HG02642 (cell line): Measurements from ENCODE around the gene MUSK.
"Not testable (repeated sequence)": the region's sequence is repeated elsewhere in the genome, so short reads cannot be mapped to it uniquely, and the experiment has no call there.

Source experiments
- ATAC-seq: cut with Tn5 transposase; IDR thresholded peaks from one replicate; pipeline ENCODE4 v1.9.1; 2021; ENCODE audit warnings: mild to moderate bottlenecking; ENCODE audit not compliant: unreplicated experiment, poor library complexity

The MUSK gene

GRCh38 chr9:110802416-110803035 is 133.9 kb downstream of the MUSK start:
- no peak for ATAC-seq

- ATAC-seq: peak; percentile 72
These were observed 139.5 kb downstream of the MUSK start for GRCh38 chr9:110807956-110808598.

GRCh38 chr9:110808599-110808980 is 140.0 kb downstream of the MUSK start:
- ATAC-seq: peak; percentile 94

- ATAC-seq: peak; percentile 39
These were observed 140.5 kb downstream of the MUSK start for GRCh38 chr9:110809038-110809595.

- ATAC-seq: no peak
These were observed 141.8 kb downstream of the MUSK start for GRCh38 chr9:110810262-110810976.

GRCh38 chr9:110812886-110813285 is 144.3 kb downstream of the MUSK start:
- ATAC-seq: no peak

- no peak for ATAC-seq
These were observed 145.6 kb downstream of the MUSK start for GRCh38 chr9:110814159-110814558.

GRCh38 chr9:110815361-110815760 is 146.8 kb downstream of the MUSK start:
- ATAC-seq: no peak

GRCh38 chr9:110820381-110820780 is 151.8 kb downstream of the MUSK start:
- no peak for ATAC-seq

GRCh38 chr9:110821064-110821463 is 152.5 kb downstream of the MUSK start:
- ATAC-seq: peak; percentile 96

- ATAC-seq: not testable (repeated sequence)
These were observed 156.5 kb downstream of the MUSK start for GRCh38 chr9:110825129-110825528.

GRCh38 chr9:110825950-110826349 is 157.4 kb downstream of the MUSK start:
- no peak for ATAC-seq

GRCh38 chr9:110826400-110826799 is 157.8 kb downstream of the MUSK start:
- ATAC-seq: not testable (repeated sequence)

GRCh38 chr9:110828264-110828663 is 159.7 kb downstream of the MUSK start:
- no peak for ATAC-seq

- no peak for ATAC-seq
These were observed 161.9 kb downstream of the MUSK start for GRCh38 chr9:110830495-110830894.

GRCh38 chr9:110832926-110833325 is 164.3 kb downstream of the MUSK start:
- ATAC-seq: no peak

GRCh38 chr9:110835404-110835803 is 166.8 kb downstream of the MUSK start:
- ATAC-seq: no peak

GRCh38 chr9:110835859-110836271 is 167.3 kb downstream of the MUSK start:
- ATAC-seq: no peak

- ATAC-seq: no peak
These were observed 168.9 kb downstream of the MUSK start for GRCh38 chr9:110837401-110838005.

- no peak for ATAC-seq
These were observed 173.6 kb downstream of the MUSK start for GRCh38 chr9:110842169-110842568.

- ATAC-seq: no peak
These were observed 174.4 kb downstream of the MUSK start for GRCh38 chr9:110842986-110843385.
